OCI-LY3 (cell line): Measurements from ENCODE around the gene TMC5.

Experiments used
- CTCF ChIP-seq: fragments of 200-600, 300-600 bp; sonication (generic); IDR thresholded peaks from 2 replicates; pipeline ENCODE4 v1.5.1; 2014; ENCODE audit warnings: antibody characterized with exemption, low read length, low read depth
- EZH2phosphoT487 ChIP-seq: fragments of 200-600 bp; shearing (Covaris generic); IDR thresholded peaks from 2 replicates; pipeline ENCODE4 v1.6.1; 2018; ENCODE audit warnings: antibody characterized with exemption, mixed run types, low read depth

- TF ChIP-seq CTCF (no peak), EZH2phosphoT487 (no peak)
Measured at GRCh38 chr16:19379838-19380237, 37.8 kb upstream of the TMC5 start.
